ENCODE measurements around the gene VSIR.

GRCh38 chr10:71706216-71707121 lies 66.9 kb downstream of the VSIR start:
- TF ChIP-seq POLR2A (IDR thresholded peaks at IDR 0.05) (no peak), EP300 (IDR thresholded peaks at IDR 0.05) (no peak), POLR2AphosphoS5 (IDR thresholded peaks at IDR 0.05) (no peak), CTCF (IDR thresholded peaks at IDR 0.05) (no peak)
